Measurements from ENCODE around the gene PTPRF.

DNA sequence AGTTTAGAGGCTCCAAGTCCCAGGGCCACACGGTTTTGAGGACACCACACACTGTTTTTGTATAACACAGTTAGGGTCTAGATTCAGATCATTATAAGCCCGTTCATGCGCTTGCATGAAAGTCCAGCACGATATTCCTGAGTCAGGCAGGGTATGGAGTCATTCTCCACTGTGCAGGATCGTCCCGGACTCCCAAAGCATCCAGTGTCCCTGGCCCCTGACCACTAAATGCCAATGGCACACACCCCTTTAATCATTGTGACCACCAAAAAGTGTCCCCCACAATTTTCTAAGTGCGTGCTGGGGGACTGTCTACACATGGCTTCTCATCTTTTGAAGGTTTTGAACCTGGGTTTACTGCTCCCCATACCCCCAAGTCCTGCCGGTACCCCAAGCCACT lies 27.1 kb upstream of the PTPRF start:
- TF ChIP-seq CTCF (IDR thresholded peaks at IDR 0.05; ENCODE audit: low read depth, low read length, missing input control): no peak
- TF ChIP-seq MAX (IDR thresholded peaks at IDR 0.05): no peak
- TF ChIP-seq JUND (IDR thresholded peaks at IDR 0.05): no peak
- TF ChIP-seq, protein P1, sequence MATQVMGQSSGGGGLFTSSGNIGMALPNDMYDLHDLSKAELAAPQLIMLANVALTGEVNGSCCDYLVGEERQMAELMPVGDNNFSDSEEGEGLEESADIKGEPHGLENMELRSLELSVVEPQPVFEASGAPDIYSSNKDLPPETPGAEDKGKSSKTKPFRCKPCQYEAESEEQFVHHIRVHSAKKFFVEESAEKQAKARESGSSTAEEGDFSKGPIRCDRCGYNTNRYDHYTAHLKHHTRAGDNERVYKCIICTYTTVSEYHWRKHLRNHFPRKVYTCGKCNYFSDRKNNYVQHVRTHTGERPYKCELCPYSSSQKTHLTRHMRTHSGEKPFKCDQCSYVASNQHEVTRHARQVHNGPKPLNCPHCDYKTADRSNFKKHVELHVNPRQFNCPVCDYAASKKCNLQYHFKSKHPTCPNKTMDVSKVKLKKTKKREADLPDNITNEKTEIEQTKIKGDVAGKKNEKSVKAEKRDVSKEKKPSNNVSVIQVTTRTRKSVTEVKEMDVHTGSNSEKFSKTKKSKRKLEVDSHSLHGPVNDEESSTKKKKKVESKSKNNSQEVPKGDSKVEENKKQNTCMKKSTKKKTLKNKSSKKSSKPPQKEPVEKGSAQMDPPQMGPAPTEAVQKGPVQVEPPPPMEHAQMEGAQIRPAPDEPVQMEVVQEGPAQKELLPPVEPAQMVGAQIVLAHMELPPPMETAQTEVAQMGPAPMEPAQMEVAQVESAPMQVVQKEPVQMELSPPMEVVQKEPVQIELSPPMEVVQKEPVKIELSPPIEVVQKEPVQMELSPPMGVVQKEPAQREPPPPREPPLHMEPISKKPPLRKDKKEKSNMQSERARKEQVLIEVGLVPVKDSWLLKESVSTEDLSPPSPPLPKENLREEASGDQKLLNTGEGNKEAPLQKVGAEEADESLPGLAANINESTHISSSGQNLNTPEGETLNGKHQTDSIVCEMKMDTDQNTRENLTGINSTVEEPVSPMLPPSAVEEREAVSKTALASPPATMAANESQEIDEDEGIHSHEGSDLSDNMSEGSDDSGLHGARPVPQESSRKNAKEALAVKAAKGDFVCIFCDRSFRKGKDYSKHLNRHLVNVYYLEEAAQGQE (IDR thresholded peaks at IDR 0.05): no peak
- no peak for TF ChIP-seq FOXA1 (IDR thresholded peaks at IDR 0.05)
- TF ChIP-seq GABPA (IDR thresholded peaks at IDR 0.05 in 1 of 2, conservative IDR thresholded peaks at IDR 0.05 in 1 of 2): no peak
